Gastroesophageal sphincter (tissue), 4 donors: ENCODE results near the gene PDGFA. TPM values are rescaled to one million over a fixed set of nuclear protein-coding genes. Genes with fewer than 3 reads are reported as not detected.

Experiments used
- ATAC-seq: fragments of 150-250 bp; one replicate; pipeline ENCODE4 v1.9.1; 2016; ENCODE audit warnings: mild to moderate bottlenecking, moderate library complexity
- H3K27ac ChIP-seq, 4 donors: fragments of 200-600 bp; sonication (generic) in 3 of 4; 1 replicate in 3 of 4; 2 replicates in 1 of 4; pipeline ENCODE4 v1.5.1; 2016 to 2019
- H3K27me3 ChIP-seq: fragments of 200-600 bp; sonication (generic); one replicate; pipeline ENCODE4 v1.5.1; 2019
- H3K36me3 ChIP-seq, 2 donors: fragments of 200-600 bp; sonication (generic); one replicate each; pipeline ENCODE4 v1.5.1; 2019; ENCODE audit warnings: control low read depth in 1 of 2
- H3K4me1 ChIP-seq, 3 donors: fragments of 200-600 bp; sonication (generic); 1 replicate in 2 of 3; 2 replicates in 1 of 3; pipeline ENCODE4 v1.5.1; 2016 to 2019; ENCODE audit warnings: control low read depth in 2 of 3
- H3K4me3 ChIP-seq, 2 donors: fragments of 200-600 bp; sonication (generic); one replicate each; pipeline ENCODE4 v1.5.1; 2019; ENCODE audit warnings: mild to moderate bottlenecking in 1 of 2, moderate library complexity in 1 of 2
- H3K9me3 ChIP-seq, 3 donors: fragments of 200-600 bp; sonication (generic); one replicate each; pipeline ENCODE4 v1.5.1; 2017 to 2019; ENCODE audit warnings: control low read depth in 2 of 3
- EP300 ChIP-seq: sonication (generic); formaldehyde crosslinking; IDR thresholded peaks from one replicate; pipeline ENCODE4 v1.6.1; 2017; ENCODE audit warnings: antibody characterized with exemption, mild to moderate bottlenecking
- POLR2A ChIP-seq, 2 donors: fragments of 450-650 bp; IDR thresholded peaks; one replicate each; pipeline ENCODE4 v1.6.1; 2017; ENCODE audit warnings: antibody characterized with exemption in 2 of 2, mild to moderate bottlenecking in 2 of 2, moderate library complexity in 1 of 2
- POLR2AphosphoS5 ChIP-seq: sonication (generic); formaldehyde crosslinking; IDR thresholded peaks from one replicate; pipeline ENCODE4 v1.6.1; 2017; ENCODE audit warnings: antibody characterized with exemption
- WGBS, 2 donors: methylation state at CpG; one replicate each; pipeline ENCODE4 v1.1.5; 2018; ENCODE audit warnings: low coverage in 1 of 2; 5-methylcytosine and 5-hydroxymethylcytosine counted together
- total RNA-seq, 4 donors: library from RNA; depleted of rRNA; stranded (reverse); fragments of >200 nt; gene quantifications; one replicate each; pipeline ENCODE4 v1.1.0, GENCODE V29; 2016
- TF ChIP-seq, protein P1 (sequence below), 4 experiments: fragments of 200-600 bp in 2 of 4; fragments of 450-650 bp in 2 of 4; sonication (generic) in 1 of 4; IDR thresholded peaks; one replicate each; pipeline ENCODE4 v1.5.1; 2017 to 2019; ENCODE audit warnings: antibody characterized with exemption in 4 of 4, mild to moderate bottlenecking in 2 of 4, moderate library complexity in 2 of 4

PDGFA gene
- total RNA-seq, 4 donors from 2014 or later = 66.0 to 162 (median 120) TPM

- no peaks in the 10 kb centered on the region for H3K9me3 ChIP-seq
- H3K4me3 ChIP-seq = no peak overlapping the region
- 85 to 91% methylated on average over 7 of the region's 9 CpGs for WGBS, 2 donors
- TF ChIP-seq, protein P1, sequence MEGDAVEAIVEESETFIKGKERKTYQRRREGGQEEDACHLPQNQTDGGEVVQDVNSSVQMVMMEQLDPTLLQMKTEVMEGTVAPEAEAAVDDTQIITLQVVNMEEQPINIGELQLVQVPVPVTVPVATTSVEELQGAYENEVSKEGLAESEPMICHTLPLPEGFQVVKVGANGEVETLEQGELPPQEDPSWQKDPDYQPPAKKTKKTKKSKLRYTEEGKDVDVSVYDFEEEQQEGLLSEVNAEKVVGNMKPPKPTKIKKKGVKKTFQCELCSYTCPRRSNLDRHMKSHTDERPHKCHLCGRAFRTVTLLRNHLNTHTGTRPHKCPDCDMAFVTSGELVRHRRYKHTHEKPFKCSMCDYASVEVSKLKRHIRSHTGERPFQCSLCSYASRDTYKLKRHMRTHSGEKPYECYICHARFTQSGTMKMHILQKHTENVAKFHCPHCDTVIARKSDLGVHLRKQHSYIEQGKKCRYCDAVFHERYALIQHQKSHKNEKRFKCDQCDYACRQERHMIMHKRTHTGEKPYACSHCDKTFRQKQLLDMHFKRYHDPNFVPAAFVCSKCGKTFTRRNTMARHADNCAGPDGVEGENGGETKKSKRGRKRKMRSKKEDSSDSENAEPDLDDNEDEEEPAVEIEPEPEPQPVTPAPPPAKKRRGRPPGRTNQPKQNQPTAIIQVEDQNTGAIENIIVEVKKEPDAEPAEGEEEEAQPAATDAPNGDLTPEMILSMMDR (IDR thresholded peaks at IDR 0.05) = no peak
- TF ChIP-seq POLR2A (IDR thresholded peaks at IDR 0.05) = no peak
- TF ChIP-seq EP300 = no peak
- TF ChIP-seq POLR2AphosphoS5 = no peak
- H3K36me3 ChIP-seq = no peaks in the 10 kb centered on the region
- no peaks in the 10 kb centered on the region for H3K27me3 ChIP-seq
- no peak overlapping the region for H3K27ac ChIP-seq
- no peak for ATAC-seq
- peaks cover 0 to 22% (median 7%) of the 10 kb centered on the region in 3 donors for H3K4me1 ChIP-seq
Observed at GRCh38 chr7:466465-467191, 53.0 kb downstream of the PDGFA start.

DNA sequence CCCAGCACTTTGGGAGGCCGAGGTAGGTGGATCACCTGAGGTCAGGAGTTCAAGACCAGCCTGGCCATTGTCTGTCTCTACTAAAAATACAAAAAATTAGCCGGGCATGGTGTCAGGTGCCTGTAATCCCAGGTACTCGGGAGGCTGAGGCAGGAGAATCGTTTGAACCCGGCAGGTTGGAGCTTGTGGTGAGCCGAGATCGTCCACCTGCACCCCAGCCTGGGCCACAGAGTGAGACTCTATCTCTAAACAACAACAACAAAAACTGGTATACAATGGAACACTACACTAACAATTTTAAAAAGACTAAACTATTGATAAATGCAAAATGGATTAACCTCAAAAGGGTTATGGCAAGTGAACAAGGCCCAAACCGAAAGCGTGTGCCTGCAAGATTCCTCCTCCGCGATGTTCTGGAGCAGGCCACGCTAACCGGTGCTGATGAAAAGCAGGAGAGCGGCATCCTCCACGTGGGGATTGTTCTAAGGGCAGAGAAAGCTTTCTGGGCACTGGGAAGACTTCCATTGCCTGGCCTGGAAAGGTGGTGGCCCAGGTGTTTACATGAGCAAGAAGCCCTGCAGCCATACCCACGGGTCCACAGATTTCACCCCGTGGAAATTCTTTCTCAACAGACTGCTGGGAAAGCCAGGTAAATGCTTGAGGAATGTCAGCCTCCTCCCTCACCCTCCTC lies 53.8 kb downstream of the PDGFA start:
- TF ChIP-seq, protein P1 (IDR thresholded peaks at IDR 0.05) = no peak
- TF ChIP-seq POLR2A (IDR thresholded peaks at IDR 0.05) = no peak
- no peak for TF ChIP-seq EP300
- TF ChIP-seq POLR2AphosphoS5 = no peak
- 90 to 94% methylated on average over 6 to 16 of the region's 17 CpGs for WGBS, 2 donors
- no peaks in the 10 kb centered on the region for H3K36me3 ChIP-seq
- no peak overlapping the region for H3K4me3 ChIP-seq
- H3K27ac ChIP-seq = no peak overlapping the region
- no peaks in the 10 kb centered on the region for H3K9me3 ChIP-seq
- H3K27me3 ChIP-seq = no peaks in the 10 kb centered on the region
- ATAC-seq = no peak
- peaks cover 0 to 24% (median 8%) of the 10 kb centered on the region in 3 donors for H3K4me1 ChIP-seq

GRCh38 chr7:464454-465401 lies 54.9 kb downstream of the PDGFA start:
- no peaks in the 10 kb centered on the region for H3K36me3 ChIP-seq
- H3K9me3 ChIP-seq = no peaks in the 10 kb centered on the region
- ATAC-seq = no peak
- no peaks in the 10 kb centered on the region for H3K27me3 ChIP-seq
- WGBS, 2 donors = 20% methylated on average over 1 of the region's 34 CpGs; no CpG with 5 or more reads in 1 of the 2 donors
- no peak overlapping the region for H3K27ac ChIP-seq
- peaks cover 0 to 35% (median 12%) of the 10 kb centered on the region in 3 donors for H3K4me1 ChIP-seq
- H3K4me3 ChIP-seq = no peak overlapping the region
- TF ChIP-seq POLR2AphosphoS5 = no peak
- no peak for TF ChIP-seq EP300
- TF ChIP-seq, protein P1 (IDR thresholded peaks at IDR 0.05) = no peak

DNA sequence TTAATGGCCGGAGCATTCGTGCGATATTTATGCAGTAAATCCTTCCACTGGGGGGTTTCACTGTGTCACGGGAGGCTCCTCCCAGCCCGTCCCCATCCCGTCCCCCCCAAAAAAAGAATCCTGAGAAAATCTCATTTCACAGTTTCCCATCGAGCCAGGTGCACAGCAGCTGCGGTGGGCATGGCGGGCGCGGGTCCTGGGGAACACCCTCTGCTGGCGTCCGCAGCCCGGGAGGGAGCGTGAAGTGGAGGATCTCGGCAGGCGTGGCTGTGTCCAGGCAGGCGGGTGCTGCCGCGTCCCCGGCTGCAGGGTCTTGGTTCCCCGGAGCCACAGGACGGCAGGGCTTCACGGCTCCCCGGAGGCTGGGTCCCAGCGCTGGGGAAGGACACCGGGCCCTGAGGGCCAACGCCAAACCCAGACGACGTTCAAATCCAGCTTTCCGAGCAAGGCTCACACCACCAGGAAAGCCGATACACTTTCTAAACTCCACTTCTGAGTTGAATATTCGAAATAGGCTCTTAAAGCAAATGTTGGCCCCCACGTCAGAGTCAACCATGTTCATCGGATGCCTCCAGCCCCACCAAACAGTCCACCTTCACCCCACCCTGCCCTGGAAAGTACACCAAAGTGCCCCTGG lies 55.7 kb downstream of the PDGFA start:
- Histone ChIP-seq H3K4me3 (no peak overlapping the region), H3K27me3 (no peaks in the 10 kb centered on the region), H3K36me3 (no peaks in the 10 kb centered on the region), H3K27ac (no peak overlapping the region), H3K4me1 (peaks cover 0 to 35% (median 12%) of the 10 kb centered on the region in 3 donors), H3K9me3 (no peaks in the 10 kb centered on the region)
- 81% methylated on average over 7 of the region's 35 CpGs; no CpG with 5 or more reads in 1 of the 2 donors for WGBS, 2 donors
- TF ChIP-seq POLR2A (IDR thresholded peaks at IDR 0.05) = no peak
- TF ChIP-seq EP300 = no peak
- no peak for TF ChIP-seq POLR2AphosphoS5
- TF ChIP-seq, protein P1 (IDR thresholded peaks at IDR 0.05) = no peak
- no peak for ATAC-seq
